ENCODE results near the gene PAPOLA. TPM values are rescaled to one million over a fixed set of nuclear protein-coding genes. Genes with fewer than 3 reads are reported as not detected.

The PAPOLA gene
- total and polyA plus RNA-seq, 4 donors: 62.2 to 285 (median 96.2) TPM

DNA sequence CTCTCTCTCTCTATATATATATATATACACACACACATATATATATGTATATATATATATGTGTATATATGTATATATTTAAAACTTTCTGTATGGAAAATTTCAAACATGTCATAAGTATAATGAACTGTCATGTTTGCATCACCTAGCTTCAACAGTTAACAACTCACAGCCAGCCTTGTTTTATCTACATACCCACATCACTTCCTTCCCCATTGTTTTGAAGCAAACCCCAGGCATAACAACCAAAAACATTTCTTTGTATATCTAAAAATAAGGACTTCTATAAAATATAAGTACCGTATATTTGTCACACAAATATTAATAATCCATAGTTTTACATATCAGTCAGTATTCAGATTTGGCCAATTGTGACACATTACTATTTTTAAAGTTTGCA, 57.4 kb downstream of the PAPOLA start:
- Histone ChIP-seq H3K9ac (ENCODE audit: insufficient read depth in 1 of 2, low read length in 2 of 2) (no peak overlapping the region), H3K4me1 (ENCODE audit: control insufficient read depth in 5 of 5, insufficient read depth in 5 of 5, low read length in 5 of 5) (no peaks in the 10 kb centered on the region), H3K27ac (ENCODE audit: low read depth in 1 of 2, low read length in 1 of 2) (no peak overlapping the region), H3K4me3 (no peak overlapping the region), H3K36me3 (ENCODE audit: control insufficient read depth in 4 of 4, insufficient read depth in 4 of 4, low read length in 4 of 4) (peaks cover 2 to 34% (median 25%) of the 10 kb centered on the region in 4 donors), H3K9me3 (ENCODE audit: control insufficient read depth in 4 of 4, insufficient read depth in 3 of 4, low read length in 3 of 4) (no peaks in the 10 kb centered on the region), H3K27me3 (ENCODE audit: control insufficient read depth in 3 of 3, insufficient read depth in 3 of 3, low read length in 2 of 3) (no peaks in the 10 kb centered on the region)
- WGBS, 2 donors: 20 to 52% methylated on average over 1 of the region's 1 CpG
- TF ChIP-seq, protein P1, sequence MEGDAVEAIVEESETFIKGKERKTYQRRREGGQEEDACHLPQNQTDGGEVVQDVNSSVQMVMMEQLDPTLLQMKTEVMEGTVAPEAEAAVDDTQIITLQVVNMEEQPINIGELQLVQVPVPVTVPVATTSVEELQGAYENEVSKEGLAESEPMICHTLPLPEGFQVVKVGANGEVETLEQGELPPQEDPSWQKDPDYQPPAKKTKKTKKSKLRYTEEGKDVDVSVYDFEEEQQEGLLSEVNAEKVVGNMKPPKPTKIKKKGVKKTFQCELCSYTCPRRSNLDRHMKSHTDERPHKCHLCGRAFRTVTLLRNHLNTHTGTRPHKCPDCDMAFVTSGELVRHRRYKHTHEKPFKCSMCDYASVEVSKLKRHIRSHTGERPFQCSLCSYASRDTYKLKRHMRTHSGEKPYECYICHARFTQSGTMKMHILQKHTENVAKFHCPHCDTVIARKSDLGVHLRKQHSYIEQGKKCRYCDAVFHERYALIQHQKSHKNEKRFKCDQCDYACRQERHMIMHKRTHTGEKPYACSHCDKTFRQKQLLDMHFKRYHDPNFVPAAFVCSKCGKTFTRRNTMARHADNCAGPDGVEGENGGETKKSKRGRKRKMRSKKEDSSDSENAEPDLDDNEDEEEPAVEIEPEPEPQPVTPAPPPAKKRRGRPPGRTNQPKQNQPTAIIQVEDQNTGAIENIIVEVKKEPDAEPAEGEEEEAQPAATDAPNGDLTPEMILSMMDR (IDR thresholded peaks at IDR 0.05; ENCODE audit: control extremely low read depth, extremely low read depth): no peak
- DNase-seq (no peak), ATAC-seq (ENCODE audit: insufficient read depth, low FRiP score) (no peak)

DNA sequence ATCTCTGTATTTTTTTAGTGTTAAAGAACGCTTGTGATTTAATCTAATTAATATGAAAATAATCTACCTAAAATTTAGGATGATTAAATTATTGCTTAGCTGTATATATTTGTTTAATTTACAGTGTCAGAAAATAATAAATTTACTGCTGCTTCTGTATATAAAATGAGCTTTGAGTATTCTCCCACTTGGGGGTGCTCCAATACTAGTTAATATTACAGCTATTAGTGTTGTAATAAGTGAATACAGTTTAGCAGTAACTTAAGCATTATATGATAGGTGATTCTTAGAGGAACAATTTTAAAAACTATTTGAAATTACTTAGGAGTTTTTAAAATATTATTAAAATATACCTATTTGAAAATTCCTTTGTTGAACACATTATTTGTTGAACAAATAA, 62.2 kb downstream of the PAPOLA start:
- whole genome bisulfite sequencing, 2 donors: 98 to 100% methylated on average over 1 of the region's 1 CpG
- no peak overlapping the region for H3K4me3 ChIP-seq
- H3K27me3 ChIP-seq (ENCODE audit: control insufficient read depth in 3 of 3, insufficient read depth in 3 of 3, low read length in 2 of 3): no peaks in the 10 kb centered on the region
- peak in 1 of 3 donors; percentile 26 for DNase-seq
- H3K9ac ChIP-seq (ENCODE audit: insufficient read depth in 1 of 2, low read length in 2 of 2): no peak overlapping the region
- peaks cover 4 to 14% (median 9%) of the 10 kb centered on the region in 4 donors for H3K36me3 ChIP-seq (ENCODE audit: control insufficient read depth in 4 of 4, insufficient read depth in 4 of 4, low read length in 4 of 4)
- no peak overlapping the region for H3K27ac ChIP-seq (ENCODE audit: low read depth in 1 of 2, low read length in 1 of 2)
- ATAC-seq (ENCODE audit: insufficient read depth, low FRiP score): no peak
- TF ChIP-seq, protein P1 (IDR thresholded peaks at IDR 0.05; ENCODE audit: control extremely low read depth, extremely low read depth): no peak
- no peaks in the 10 kb centered on the region for H3K9me3 ChIP-seq (ENCODE audit: control insufficient read depth in 4 of 4, insufficient read depth in 3 of 4, low read length in 3 of 4)
- no peaks in the 10 kb centered on the region for H3K4me1 ChIP-seq (ENCODE audit: control insufficient read depth in 5 of 5, insufficient read depth in 5 of 5, low read length in 5 of 5)

DNA sequence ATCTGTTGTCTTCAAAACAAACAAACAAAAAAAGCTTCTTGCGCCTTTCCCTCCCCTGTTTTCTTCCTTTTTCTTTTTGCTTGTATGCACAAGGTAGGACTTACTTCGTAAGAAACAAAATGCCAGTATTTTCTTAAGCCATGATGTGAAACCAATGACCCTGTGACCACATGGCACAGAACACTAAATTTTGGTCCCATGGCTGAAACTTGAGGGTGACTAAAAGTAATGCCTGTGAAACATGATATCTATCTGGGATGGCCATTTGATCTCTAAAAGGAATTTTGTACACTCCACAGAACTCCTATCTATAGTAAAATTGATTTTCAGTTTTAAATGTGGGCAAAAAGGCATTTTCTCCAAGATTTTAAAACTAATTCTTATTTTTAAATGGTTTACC, 63.6 kb downstream of the PAPOLA start:
- TF ChIP-seq, protein P1 (IDR thresholded peaks at IDR 0.05; ENCODE audit: control extremely low read depth, extremely low read depth): no peak
- no peak overlapping the region for H3K27ac ChIP-seq (ENCODE audit: low read depth in 1 of 2, low read length in 1 of 2)
- no peaks in the 10 kb centered on the region for H3K9me3 ChIP-seq (ENCODE audit: control insufficient read depth in 4 of 4, insufficient read depth in 3 of 4, low read length in 3 of 4)
- H3K4me1 ChIP-seq (ENCODE audit: control insufficient read depth in 5 of 5, insufficient read depth in 5 of 5, low read length in 5 of 5): peaks cover 0 to 3% (median 0%) of the 10 kb centered on the region in 5 donors
- 92 to 100% methylated on average over 2 of the region's 2 CpGs for WGBS, 2 donors
- no peak overlapping the region for H3K9ac ChIP-seq (ENCODE audit: insufficient read depth in 1 of 2, low read length in 2 of 2)
- DNase-seq (no peak), ATAC-seq (ENCODE audit: insufficient read depth, low FRiP score) (no peak)
- no peaks in the 10 kb centered on the region for H3K27me3 ChIP-seq (ENCODE audit: control insufficient read depth in 3 of 3, insufficient read depth in 3 of 3, low read length in 2 of 3)
- no peak overlapping the region for H3K4me3 ChIP-seq
- peaks cover 6 to 14% (median 7%) of the 10 kb centered on the region in 4 donors for H3K36me3 ChIP-seq (ENCODE audit: control insufficient read depth in 4 of 4, insufficient read depth in 4 of 4, low read length in 4 of 4)

DNA sequence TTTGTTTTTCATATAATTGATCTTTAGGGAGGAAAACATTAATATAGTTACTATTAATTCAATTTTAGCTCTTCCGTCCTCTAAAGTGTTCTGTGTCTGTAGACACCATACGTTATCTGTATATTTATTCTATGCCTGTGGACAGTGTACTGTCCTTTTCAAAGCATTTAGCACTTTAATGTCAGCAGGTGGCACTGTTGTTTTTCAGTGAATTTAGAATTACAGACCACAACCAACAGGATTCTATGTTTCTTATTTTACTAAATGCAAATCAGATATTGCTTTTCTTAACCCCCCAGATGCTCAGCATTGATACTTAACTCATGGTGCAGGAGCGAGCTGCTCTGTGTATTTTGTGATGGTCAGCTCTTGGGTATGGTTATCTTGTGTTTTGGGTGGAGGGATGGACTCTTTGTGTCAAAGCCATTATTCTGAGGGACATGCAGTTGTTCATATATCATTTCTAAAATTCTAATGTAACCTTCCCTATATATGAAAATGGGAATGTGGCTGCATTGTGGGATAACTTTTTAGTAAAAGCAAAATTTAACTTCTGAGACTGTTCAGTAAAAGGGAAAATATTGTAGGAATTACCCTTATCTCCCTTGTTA, 65.2 kb downstream of the PAPOLA start:
- peaks cover 6 to 14% (median 7%) of the 10 kb centered on the region in 4 donors for H3K36me3 ChIP-seq (ENCODE audit: control insufficient read depth in 4 of 4, insufficient read depth in 4 of 4, low read length in 4 of 4)
- DNase-seq (peak in 2 of 3 donors; percentile 64 to 74), ATAC-seq (ENCODE audit: insufficient read depth, low FRiP score) (no peak)
- WGBS, 2 donors: 81 to 89% methylated on average over 3 of the region's 3 CpGs
- no peaks in the 10 kb centered on the region for H3K9me3 ChIP-seq (ENCODE audit: control insufficient read depth in 4 of 4, insufficient read depth in 3 of 4, low read length in 3 of 4)
- H3K4me1 ChIP-seq (ENCODE audit: control insufficient read depth in 5 of 5, insufficient read depth in 5 of 5, low read length in 5 of 5): peaks cover 0 to 3% (median 0%) of the 10 kb centered on the region in 5 donors
- H3K27me3 ChIP-seq (ENCODE audit: control insufficient read depth in 3 of 3, insufficient read depth in 3 of 3, low read length in 2 of 3): no peaks in the 10 kb centered on the region
- TF ChIP-seq, protein P1 (IDR thresholded peaks at IDR 0.05; ENCODE audit: control extremely low read depth, extremely low read depth): no peak
- H3K4me3 ChIP-seq: no peak overlapping the region
- no peak overlapping the region for H3K27ac ChIP-seq (ENCODE audit: low read depth in 1 of 2, low read length in 1 of 2)
- no peak overlapping the region for H3K9ac ChIP-seq (ENCODE audit: insufficient read depth in 1 of 2, low read length in 2 of 2)
